Liver (tissue), 9 donors: ENCODE results near the gene FNTB. TPM values are rescaled to one million over a fixed set of nuclear protein-coding genes. Genes with fewer than 3 reads are reported as not detected.

Experiments used
- DNase-seq: peaks from one replicate; pipeline ENCODE4 v3.0.0-alpha.2; 2017; ENCODE audit warnings: low spot score
- H3K27ac ChIP-seq, 2 donors: one replicate each; pipeline ENCODE4 v1.7.0; 2013; ENCODE audit warnings: inconsistent platforms in 2 of 2, low read length in 2 of 2, control low read depth in 1 of 2, low read depth in 1 of 2, mild to moderate bottlenecking in 1 of 2
- H3K27me3 ChIP-seq, 4 donors: one replicate each; pipeline versions ENCODE4 v1.6.1 to v1.7.0; 2013; ENCODE audit warnings: low read length in 3 of 4, inconsistent platforms in 1 of 4, mild to moderate bottlenecking in 1 of 4, moderate library complexity in 1 of 4; ENCODE audit not compliant: control insufficient read depth in 4 of 4, insufficient read depth in 4 of 4
- H3K36me3 ChIP-seq, 4 donors: one replicate each; pipeline versions ENCODE4 v1.6.1 to v1.7.0; 2013; ENCODE audit warnings: low read length in 3 of 4, mild to moderate bottlenecking in 3 of 4, low read depth in 1 of 4, moderate library complexity in 1 of 4; ENCODE audit not compliant: control insufficient read depth in 4 of 4, insufficient read depth in 3 of 4
- H3K4me1 ChIP-seq, 4 donors: one replicate each; pipeline versions ENCODE4 v1.6.1 to v1.7.0; 2013; ENCODE audit warnings: low read length in 3 of 4, mild to moderate bottlenecking in 3 of 4, moderate library complexity in 1 of 4; ENCODE audit not compliant: control insufficient read depth in 4 of 4, insufficient read depth in 4 of 4
- H3K4me3 ChIP-seq, 3 donors: one replicate each; pipeline versions ENCODE4 v1.6.1 to v1.7.0; 2013; ENCODE audit warnings: low read length in 3 of 3, control low read depth in 1 of 3, low read depth in 1 of 3, mild to moderate bottlenecking in 1 of 3
- H3K9ac ChIP-seq, 2 donors: one replicate each; pipeline ENCODE4 v1.7.0; 2013; ENCODE audit warnings: low read length in 2 of 2, mild to moderate bottlenecking in 2 of 2, moderate library complexity in 2 of 2, control low read depth in 1 of 2, low read depth in 1 of 2
- H3K9me3 ChIP-seq, 4 donors: one replicate each; pipeline versions ENCODE4 v1.6.1 to v1.7.0; 2013; ENCODE audit warnings: low read length in 3 of 4; ENCODE audit not compliant: control insufficient read depth in 4 of 4
- ATF3 ChIP-seq: IDR thresholded peaks from 2 replicates; pipeline ENCODE4 v1.6.1; 2016; ENCODE audit warnings: antibody characterized with exemption
- EGR1 ChIP-seq, 2 donors: IDR thresholded peaks; 2 replicates each; pipeline ENCODE4 v1.6.1; 2016 to 2018; ENCODE audit warnings: antibody characterized with exemption in 2 of 2, low read depth in 2 of 2
- FOXA1 ChIP-seq: IDR thresholded peaks from 2 replicates; pipeline ENCODE4 v1.6.1; 2016; ENCODE audit warnings: antibody characterized with exemption
- FOXA2 ChIP-seq: IDR thresholded peaks from 2 replicates; pipeline ENCODE4 v1.6.1; 2016; ENCODE audit warnings: antibody characterized with exemption
- GABPA ChIP-seq, 2 donors: IDR thresholded peaks in 1 of 2; conservative IDR thresholded peaks in 1 of 2; 2 replicates each; pipeline ENCODE4 v1.6.1; 2016; ENCODE audit warnings: antibody characterized with exemption in 2 of 2, mild to moderate bottlenecking in 1 of 2, moderate library complexity in 1 of 2
- HNF4A ChIP-seq, 2 donors: conservative IDR thresholded peaks; 2 replicates each; pipeline ENCODE4 v1.6.1; 2016; ENCODE audit warnings: antibody characterized with exemption in 2 of 2, mild to moderate bottlenecking in 2 of 2
- HNF4G ChIP-seq: IDR thresholded peaks from 2 replicates; pipeline ENCODE4 v1.6.1; 2016; ENCODE audit warnings: antibody characterized with exemption
- JUND ChIP-seq, 2 donors: IDR thresholded peaks; 2 replicates each; pipeline ENCODE4 v1.6.1; 2016; ENCODE audit warnings: antibody characterized with exemption in 2 of 2
- MAX ChIP-seq: IDR thresholded peaks from 2 replicates; pipeline ENCODE4 v1.6.1; 2016; ENCODE audit warnings: antibody characterized with exemption
- NR2F2 ChIP-seq: IDR thresholded peaks from 2 replicates; pipeline ENCODE4 v1.6.1; 2016; ENCODE audit warnings: antibody characterized with exemption
- RAD21 ChIP-seq, 2 donors: IDR thresholded peaks; 2 replicates each; pipeline ENCODE4 v1.6.1; 2016; ENCODE audit warnings: antibody characterized with exemption in 2 of 2, mild to moderate bottlenecking in 2 of 2
- RXRA ChIP-seq, 2 donors: IDR thresholded peaks; 2 replicates each; pipeline ENCODE4 v1.6.1; 2017 to 2018; ENCODE audit warnings: antibody characterized with exemption in 2 of 2, mild to moderate bottlenecking in 1 of 2
- SP1 ChIP-seq: IDR thresholded peaks from 2 replicates; pipeline ENCODE4 v1.6.1; 2018; ENCODE audit warnings: antibody characterized with exemption, mild to moderate bottlenecking
- TAF1 ChIP-seq: conservative IDR thresholded peaks from 2 replicates; pipeline ENCODE4 v1.6.1; 2016; ENCODE audit warnings: antibody characterized with exemption, mild to moderate bottlenecking
- YY1 ChIP-seq: IDR thresholded peaks from 2 replicates; pipeline ENCODE4 v1.6.1; 2016; ENCODE audit warnings: antibody characterized with exemption, mild to moderate bottlenecking
- WGBS: extraction: QIAGEN DNeasy Blood & Tissue Kit; methylation state at CpG from one replicate; pipeline ENCODE4 v1.1.7; 2013; 5-methylcytosine and 5-hydroxymethylcytosine counted together
- polyA plus RNA-seq, 2 donors: library from polyadenylated mRNA; stranded (reverse) in 1 of 2; unstranded in 1 of 2; fragments of 200-250 nt in 1 of 2; fragments of >200 nt in 1 of 2; fragmentation: Nextera tagmentation in 1 of 2; extraction: Ambion mirVana in 1 of 2; gene quantifications; one replicate each; pipeline versions ENCODE4 v1.2.1 to v1.2.3, GENCODE V29; 2013 to 2015
- total RNA-seq, 2 donors: library from RNA; depleted of rRNA; stranded (reverse); fragments of >200 nt; gene quantifications; one replicate each; pipeline ENCODE4 v1.2.3, GENCODE V29; 2014
- TF ChIP-seq, protein P1 (sequence below): IDR thresholded peaks from 2 replicates; pipeline ENCODE4 v1.6.1; 2016; ENCODE audit warnings: antibody characterized with exemption, mild to moderate bottlenecking
- TF ChIP-seq, protein P2 (sequence below): fragments of 150-350 bp; IDR thresholded peaks from 2 replicates; pipeline ENCODE4 v1.5.1; 2017; ENCODE audit warnings: improper control_type of control experiment, low read depth, low read length; ENCODE audit not compliant: missing input control
- TF ChIP-seq, protein P3 (sequence below): IDR thresholded peaks from 2 replicates; pipeline ENCODE4 v1.6.1; 2016; ENCODE audit warnings: antibody characterized with exemption
- donor health status: healthy.
- donor health status: healthy.
- donor health status: healthy.
- donor health status: healthy.
- donor health status: healthy.

Gene FNTB
- total and polyA plus RNA-seq, 4 donors = 6.3 to 17.2 (median 9.0) TPM

GRCh38 chr14:65098586-65098985 lies 111.9 kb downstream of the FNTB start:
- no peak for DNase-seq
- peak overlapping the region; percentile 25 to 61 for H3K27ac ChIP-seq
- WGBS = 1% methylated on average over 2 of the region's 2 CpGs
- H3K27me3 ChIP-seq = no peaks in the 10 kb centered on the region
- H3K4me1 ChIP-seq = peaks cover 14 to 50% (median 41%) of the 10 kb centered on the region in 4 donors
- TF ChIP-seq, protein P1, sequence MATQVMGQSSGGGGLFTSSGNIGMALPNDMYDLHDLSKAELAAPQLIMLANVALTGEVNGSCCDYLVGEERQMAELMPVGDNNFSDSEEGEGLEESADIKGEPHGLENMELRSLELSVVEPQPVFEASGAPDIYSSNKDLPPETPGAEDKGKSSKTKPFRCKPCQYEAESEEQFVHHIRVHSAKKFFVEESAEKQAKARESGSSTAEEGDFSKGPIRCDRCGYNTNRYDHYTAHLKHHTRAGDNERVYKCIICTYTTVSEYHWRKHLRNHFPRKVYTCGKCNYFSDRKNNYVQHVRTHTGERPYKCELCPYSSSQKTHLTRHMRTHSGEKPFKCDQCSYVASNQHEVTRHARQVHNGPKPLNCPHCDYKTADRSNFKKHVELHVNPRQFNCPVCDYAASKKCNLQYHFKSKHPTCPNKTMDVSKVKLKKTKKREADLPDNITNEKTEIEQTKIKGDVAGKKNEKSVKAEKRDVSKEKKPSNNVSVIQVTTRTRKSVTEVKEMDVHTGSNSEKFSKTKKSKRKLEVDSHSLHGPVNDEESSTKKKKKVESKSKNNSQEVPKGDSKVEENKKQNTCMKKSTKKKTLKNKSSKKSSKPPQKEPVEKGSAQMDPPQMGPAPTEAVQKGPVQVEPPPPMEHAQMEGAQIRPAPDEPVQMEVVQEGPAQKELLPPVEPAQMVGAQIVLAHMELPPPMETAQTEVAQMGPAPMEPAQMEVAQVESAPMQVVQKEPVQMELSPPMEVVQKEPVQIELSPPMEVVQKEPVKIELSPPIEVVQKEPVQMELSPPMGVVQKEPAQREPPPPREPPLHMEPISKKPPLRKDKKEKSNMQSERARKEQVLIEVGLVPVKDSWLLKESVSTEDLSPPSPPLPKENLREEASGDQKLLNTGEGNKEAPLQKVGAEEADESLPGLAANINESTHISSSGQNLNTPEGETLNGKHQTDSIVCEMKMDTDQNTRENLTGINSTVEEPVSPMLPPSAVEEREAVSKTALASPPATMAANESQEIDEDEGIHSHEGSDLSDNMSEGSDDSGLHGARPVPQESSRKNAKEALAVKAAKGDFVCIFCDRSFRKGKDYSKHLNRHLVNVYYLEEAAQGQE = no peak
- TF ChIP-seq NR2F2 (no peak), JUND (IDR thresholded peaks at IDR 0.05) (no peak), GABPA (IDR thresholded peaks at IDR 0.05 in 1 of 2, conservative IDR thresholded peaks at IDR 0.05 in 1 of 2) (peak in 1 of 2 donors; percentile 14), ATF3 (peak; percentile 13), FOXA1 (no peak), YY1 (peak; percentile 47), FOXA2 (no peak), HNF4A (conservative IDR thresholded peaks at IDR 0.05) (no peak), MAX (no peak), EGR1 (IDR thresholded peaks at IDR 0.05; ENCODE audit: low read depth in 2 of 2) (no peak), TAF1 (no peak), RAD21 (IDR thresholded peaks at IDR 0.05) (peak in 1 of 2 donors; percentile 12), RXRA (IDR thresholded peaks at IDR 0.05) (no peak), SP1 (peak; percentile 38), HNF4G (no peak)
- TF ChIP-seq, protein P2, sequence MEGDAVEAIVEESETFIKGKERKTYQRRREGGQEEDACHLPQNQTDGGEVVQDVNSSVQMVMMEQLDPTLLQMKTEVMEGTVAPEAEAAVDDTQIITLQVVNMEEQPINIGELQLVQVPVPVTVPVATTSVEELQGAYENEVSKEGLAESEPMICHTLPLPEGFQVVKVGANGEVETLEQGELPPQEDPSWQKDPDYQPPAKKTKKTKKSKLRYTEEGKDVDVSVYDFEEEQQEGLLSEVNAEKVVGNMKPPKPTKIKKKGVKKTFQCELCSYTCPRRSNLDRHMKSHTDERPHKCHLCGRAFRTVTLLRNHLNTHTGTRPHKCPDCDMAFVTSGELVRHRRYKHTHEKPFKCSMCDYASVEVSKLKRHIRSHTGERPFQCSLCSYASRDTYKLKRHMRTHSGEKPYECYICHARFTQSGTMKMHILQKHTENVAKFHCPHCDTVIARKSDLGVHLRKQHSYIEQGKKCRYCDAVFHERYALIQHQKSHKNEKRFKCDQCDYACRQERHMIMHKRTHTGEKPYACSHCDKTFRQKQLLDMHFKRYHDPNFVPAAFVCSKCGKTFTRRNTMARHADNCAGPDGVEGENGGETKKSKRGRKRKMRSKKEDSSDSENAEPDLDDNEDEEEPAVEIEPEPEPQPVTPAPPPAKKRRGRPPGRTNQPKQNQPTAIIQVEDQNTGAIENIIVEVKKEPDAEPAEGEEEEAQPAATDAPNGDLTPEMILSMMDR = no peak
- TF ChIP-seq, protein P3, sequence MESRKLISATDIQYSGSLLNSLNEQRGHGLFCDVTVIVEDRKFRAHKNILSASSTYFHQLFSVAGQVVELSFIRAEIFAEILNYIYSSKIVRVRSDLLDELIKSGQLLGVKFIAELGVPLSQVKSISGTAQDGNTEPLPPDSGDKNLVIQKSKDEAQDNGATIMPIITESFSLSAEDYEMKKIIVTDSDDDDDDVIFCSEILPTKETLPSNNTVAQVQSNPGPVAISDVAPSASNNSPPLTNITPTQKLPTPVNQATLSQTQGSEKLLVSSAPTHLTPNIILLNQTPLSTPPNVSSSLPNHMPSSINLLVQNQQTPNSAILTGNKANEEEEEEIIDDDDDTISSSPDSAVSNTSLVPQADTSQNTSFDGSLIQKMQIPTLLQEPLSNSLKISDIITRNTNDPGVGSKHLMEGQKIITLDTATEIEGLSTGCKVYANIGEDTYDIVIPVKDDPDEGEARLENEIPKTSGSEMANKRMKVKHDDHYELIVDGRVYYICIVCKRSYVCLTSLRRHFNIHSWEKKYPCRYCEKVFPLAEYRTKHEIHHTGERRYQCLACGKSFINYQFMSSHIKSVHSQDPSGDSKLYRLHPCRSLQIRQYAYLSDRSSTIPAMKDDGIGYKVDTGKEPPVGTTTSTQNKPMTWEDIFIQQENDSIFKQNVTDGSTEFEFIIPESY = no peak
- H3K4me3 ChIP-seq = peak overlapping the region in 1 of 3 donors; percentile 30
- H3K9ac ChIP-seq = peak overlapping the region; percentile 1 to 73
- no peaks in the 10 kb centered on the region for H3K9me3 ChIP-seq
- peaks cover under 1 to 13% (median 6%) of the 10 kb centered on the region in 4 donors for H3K36me3 ChIP-seq
